Esophagus squamous epithelium (tissue), 4 donors: ENCODE measurements around the gene COL27A1.

Experiments used
- POLR2A ChIP-seq, 4 donors: fragments of 450-650 bp; IDR thresholded peaks; one replicate each; pipeline ENCODE4 v1.6.1; 2017; ENCODE audit warnings: antibody characterized with exemption in 4 of 4, mild to moderate bottlenecking in 4 of 4, moderate library complexity in 3 of 4
- TF ChIP-seq, protein P1 (sequence below), 6 experiments: fragments of 450-650 bp in 4 of 6; fragments of 200-600 bp in 2 of 6; sonication (generic) in 2 of 6; IDR thresholded peaks; one replicate each; pipeline ENCODE4 v1.5.1; 2016 to 2019; ENCODE audit warnings: antibody characterized with exemption in 6 of 6, mild to moderate bottlenecking in 4 of 6, moderate library complexity in 4 of 6

DNA sequence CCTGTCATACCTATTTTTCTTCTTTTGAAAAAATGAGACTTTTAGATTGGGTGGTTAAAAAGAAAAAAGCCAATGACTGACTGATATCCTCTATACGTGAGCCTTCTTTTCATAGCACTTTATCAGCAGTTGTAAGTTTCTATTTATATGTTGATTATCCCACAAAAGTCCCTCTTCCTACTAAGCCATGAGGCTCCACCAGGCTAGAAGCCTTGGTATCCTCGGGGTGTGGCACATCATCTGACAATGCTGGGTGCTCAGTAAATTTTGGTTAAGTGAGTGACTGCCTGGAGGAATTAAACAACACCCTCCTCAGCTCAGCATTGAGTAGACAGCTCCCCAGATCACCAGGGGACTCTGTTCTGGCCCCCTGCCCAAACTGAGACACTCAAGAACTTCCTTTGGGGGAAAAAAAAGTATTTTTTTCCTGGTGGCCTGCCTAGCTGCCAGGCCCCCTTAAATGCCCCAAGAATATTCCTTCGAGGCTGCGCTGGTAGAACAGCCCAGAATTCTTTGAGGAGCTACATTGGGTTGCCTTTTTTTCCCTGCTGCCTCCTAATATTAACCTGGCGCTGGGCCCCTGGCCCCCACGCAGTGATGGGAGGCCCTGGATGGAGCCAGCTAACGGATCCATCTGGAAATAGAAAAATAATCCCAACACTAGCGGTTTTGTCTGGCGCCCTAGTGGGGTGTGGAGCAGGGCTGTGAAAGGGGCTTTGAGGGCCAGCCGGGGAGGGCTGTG, 23.4 kb upstream of the COL27A1 start:
- TF ChIP-seq, protein P1, sequence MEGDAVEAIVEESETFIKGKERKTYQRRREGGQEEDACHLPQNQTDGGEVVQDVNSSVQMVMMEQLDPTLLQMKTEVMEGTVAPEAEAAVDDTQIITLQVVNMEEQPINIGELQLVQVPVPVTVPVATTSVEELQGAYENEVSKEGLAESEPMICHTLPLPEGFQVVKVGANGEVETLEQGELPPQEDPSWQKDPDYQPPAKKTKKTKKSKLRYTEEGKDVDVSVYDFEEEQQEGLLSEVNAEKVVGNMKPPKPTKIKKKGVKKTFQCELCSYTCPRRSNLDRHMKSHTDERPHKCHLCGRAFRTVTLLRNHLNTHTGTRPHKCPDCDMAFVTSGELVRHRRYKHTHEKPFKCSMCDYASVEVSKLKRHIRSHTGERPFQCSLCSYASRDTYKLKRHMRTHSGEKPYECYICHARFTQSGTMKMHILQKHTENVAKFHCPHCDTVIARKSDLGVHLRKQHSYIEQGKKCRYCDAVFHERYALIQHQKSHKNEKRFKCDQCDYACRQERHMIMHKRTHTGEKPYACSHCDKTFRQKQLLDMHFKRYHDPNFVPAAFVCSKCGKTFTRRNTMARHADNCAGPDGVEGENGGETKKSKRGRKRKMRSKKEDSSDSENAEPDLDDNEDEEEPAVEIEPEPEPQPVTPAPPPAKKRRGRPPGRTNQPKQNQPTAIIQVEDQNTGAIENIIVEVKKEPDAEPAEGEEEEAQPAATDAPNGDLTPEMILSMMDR (IDR thresholded peaks at IDR 0.05) = no peak
- TF ChIP-seq POLR2A (IDR thresholded peaks at IDR 0.05) = no peak
